HepG2 (cell line): Measurements from ENCODE around the gene CNPY1.

Experiments used
- MAZ ChIP-seq, 2 experiments: sonication (generic) in 1 of 2; formaldehyde crosslinking in 1 of 2; IDR thresholded peaks; 2 replicates each; pipeline versions ENCODE4 v1.5.0 to v1.6.1; 2012 to 2020; ENCODE audit warnings: low read depth in 2 of 2, mild to moderate bottlenecking in 2 of 2, borderline replicate concordance in 1 of 2, improper control_type of control experiment in 1 of 2, low read length in 1 of 2, missing genetic modification reagents in 1 of 2, moderate library complexity in 1 of 2
- NONO ChIP-seq, 2 experiments: fragments of 450-650 bp in 1 of 2; sonication (generic) in 1 of 2; formaldehyde crosslinking in 1 of 2; IDR thresholded peaks in 1 of 2; conservative IDR thresholded peaks in 1 of 2; 2 replicates each; pipeline versions ENCODE4 v1.6.1 to v1.8.0; 2017 to 2022; ENCODE audit warnings: mild to moderate bottlenecking in 1 of 2, missing genetic modification reagents in 1 of 2, moderate library complexity in 1 of 2
- RAD21 ChIP-seq: fragments of 450-650 bp; formaldehyde crosslinking; IDR thresholded peaks from 2 replicates; pipeline ENCODE4 v1.5.0; 2020; ENCODE audit warnings: mild to moderate bottlenecking
- TFDP2 ChIP-seq: sonication (generic); formaldehyde crosslinking; IDR thresholded peaks from 2 replicates; pipeline ENCODE4 v1.4.0; 2020; ENCODE audit warnings: missing genetic modification reagents
- ZFP36L1 ChIP-seq: sonication (generic); formaldehyde crosslinking; IDR thresholded peaks from 2 replicates; pipeline ENCODE4 v1.8.0; 2022; ENCODE audit warnings: mild to moderate bottlenecking, missing genetic modification reagents, moderate library complexity
- ZNF12 ChIP-seq: sonication (generic); formaldehyde crosslinking; IDR thresholded peaks from 2 replicates; pipeline ENCODE4 v1.5.0; 2020; ENCODE audit warnings: missing genetic modification reagents
- ZNF407 ChIP-seq: sonication (generic); formaldehyde crosslinking; IDR thresholded peaks from one replicate; pipeline ENCODE4 v1.5.1; 2020; ENCODE audit warnings: mild to moderate bottlenecking, missing genetic modification reagents; ENCODE audit errors: not compliant biosample characterization

GRCh38 chr7:155576900-155577508 lies 30.6 kb upstream of the CNPY1 start:
- TF ChIP-seq NONO (IDR thresholded peaks at IDR 0.05) (no peak), NONO (CRISPR knock-in tag; conservative IDR thresholded peaks at IDR 0.05) (no peak), ZFP36L1 (CRISPR knock-in tag) (no peak), MAZ (IDR thresholded peaks at IDR 0.05; ENCODE audit: borderline replicate concordance, low read depth, low read length) (no peak), MAZ (CRISPR knock-in tag; IDR thresholded peaks at IDR 0.05; ENCODE audit: low read depth) (no peak), RAD21 (CRISPR knock-in tag) (no peak), TFDP2 (CRISPR knock-in tag) (no peak), ZNF407 (CRISPR knock-in tag) (no peak), ZNF12 (CRISPR knock-in tag) (no peak)
